H9 (cell line): ENCODE data around the gene NRDE2. TPM values are rescaled to one million over a fixed set of nuclear protein-coding genes. Genes with fewer than 3 reads are reported as not detected.
A peak's percentile ranks its signal among the peaks of the same experiment; 100 is the strongest.

Experiments used
- DNase-seq: peaks from one replicate; pipeline ENCODE4 v3.0.0-alpha.2; 2017
- H2AFZ ChIP-seq: one replicate; pipeline ENCODE4 v1.6.1; 2013; ENCODE audit warnings: mild to moderate bottlenecking, low read length, control low read depth, moderate library complexity
- H2AK5ac ChIP-seq: 2 replicates; pipeline ENCODE4 v1.6.1; 2013; ENCODE audit warnings: low read length, control low read depth, mixed read lengths; ENCODE audit not compliant: insufficient read length
- H2BK120ac ChIP-seq: one replicate; pipeline ENCODE4 v1.6.1; 2013; ENCODE audit warnings: low read depth, mild to moderate bottlenecking, low read length, control low read depth, inconsistent platforms; ENCODE audit not compliant: poor library complexity, severe bottlenecking
- H2BK12ac ChIP-seq: 2 replicates; pipeline ENCODE4 v1.6.1; 2013; ENCODE audit warnings: low read length, control low read depth, mixed read lengths, low read depth; ENCODE audit not compliant: insufficient read length
- H2BK15ac ChIP-seq: 2 replicates; pipeline ENCODE4 v1.6.1; 2013; ENCODE audit warnings: low read depth, low read length, control low read depth
- H2BK20ac ChIP-seq: one replicate; pipeline ENCODE4 v1.6.1; 2013; ENCODE audit warnings: low read depth, mild to moderate bottlenecking, low read length, control low read depth, inconsistent platforms; ENCODE audit not compliant: poor library complexity, severe bottlenecking
- H2BK5ac ChIP-seq: 2 replicates; pipeline ENCODE4 v1.6.1; 2013; ENCODE audit warnings: low read length, control low read depth, mixed read lengths; ENCODE audit not compliant: insufficient read length
- H3K14ac ChIP-seq: 2 replicates; pipeline ENCODE4 v1.6.1; 2013; ENCODE audit warnings: low read length, control low read depth; ENCODE audit not compliant: insufficient read depth
- H3K18ac ChIP-seq: 2 replicates; pipeline ENCODE4 v1.6.1; 2013; ENCODE audit warnings: low read depth, mild to moderate bottlenecking, mixed read lengths, low read length, control low read depth; ENCODE audit not compliant: insufficient read length
- H3K23ac ChIP-seq: 2 replicates; pipeline ENCODE4 v1.6.1; 2013; ENCODE audit warnings: low read length, control low read depth, mixed read lengths, low read depth; ENCODE audit not compliant: insufficient read length
- H3K23me2 ChIP-seq: 2 replicates; pipeline ENCODE4 v1.6.1; 2013; ENCODE audit warnings: low read depth, mild to moderate bottlenecking, mixed read lengths, low read length, control low read depth; ENCODE audit not compliant: insufficient read length, poor library complexity, severe bottlenecking
- H3K27ac ChIP-seq: 2 replicates; pipeline ENCODE4 v1.5.1; 2013; ENCODE audit warnings: low read length, control low read depth, mixed read lengths, low read depth; ENCODE audit not compliant: insufficient read length
- H3K27me3 ChIP-seq: 2 replicates; pipeline ENCODE4 v1.6.1; 2013; ENCODE audit warnings: low read length, control low read depth, inconsistent platforms; ENCODE audit not compliant: insufficient read depth
- H3K4ac ChIP-seq: 2 replicates; pipeline ENCODE4 v1.6.1; 2013; ENCODE audit warnings: low read depth, mild to moderate bottlenecking, control low read depth, inconsistent platforms, low read length, moderate library complexity
- H3K4me1 ChIP-seq: 2 replicates; pipeline ENCODE4 v1.6.1; 2013; ENCODE audit warnings: low read length, control low read depth, inconsistent platforms; ENCODE audit not compliant: insufficient read depth
- H3K4me2 ChIP-seq: 2 replicates; pipeline ENCODE4 v1.6.1; 2013; ENCODE audit warnings: low read length, control low read depth, mixed read lengths; ENCODE audit not compliant: insufficient read length, insufficient read depth
- H3K56ac ChIP-seq: 2 replicates; pipeline ENCODE4 v1.6.1; 2013; ENCODE audit warnings: low read depth, mild to moderate bottlenecking, mixed read lengths, low read length, control low read depth; ENCODE audit not compliant: insufficient read length
- H3K79me1 ChIP-seq: 2 replicates; pipeline ENCODE4 v1.6.1; 2013; ENCODE audit warnings: low read depth, mild to moderate bottlenecking, moderate library complexity, low read length, control low read depth, inconsistent platforms; ENCODE audit not compliant: insufficient read depth, poor library complexity, severe bottlenecking
- H3K79me2 ChIP-seq: 2 replicates; pipeline ENCODE4 v1.6.1; 2013; ENCODE audit warnings: low read length, control low read depth, inconsistent platforms; ENCODE audit not compliant: insufficient read depth
- H3K9ac ChIP-seq: 2 replicates; pipeline ENCODE4 v1.6.1; 2013; ENCODE audit warnings: low read length, control low read depth, mixed read lengths; ENCODE audit not compliant: insufficient read length; ENCODE audit errors: extremely low read depth
- H3K9me3 ChIP-seq: one replicate; pipeline ENCODE4 v1.6.1; 2013; ENCODE audit warnings: low read depth, low read length, inconsistent platforms; ENCODE audit not compliant: control insufficient read depth
- H3T11ph ChIP-seq: one replicate; pipeline ENCODE4 v1.6.1; 2013; ENCODE audit warnings: mild to moderate bottlenecking, low read length, control low read depth, inconsistent platforms
- H4K20me1 ChIP-seq: one replicate; pipeline ENCODE4 v1.6.1; 2013; ENCODE audit not compliant: control insufficient read depth, insufficient read length, insufficient read depth
- H4K5ac ChIP-seq: 2 replicates; pipeline ENCODE4 v1.6.1; 2013; ENCODE audit warnings: low read depth, mild to moderate bottlenecking, mixed read lengths, low read length, control low read depth; ENCODE audit not compliant: insufficient read length
- H4K8ac ChIP-seq: replicated peaks from 2 replicates; pipeline ENCODE4 v1.6.1; 2013; ENCODE audit warnings: low read length, control low read depth, mixed read lengths, low read depth; ENCODE audit not compliant: insufficient read length
- H4K91ac ChIP-seq: 2 replicates; pipeline ENCODE4 v1.6.1; 2013; ENCODE audit warnings: low read depth, mild to moderate bottlenecking, moderate library complexity, mixed read lengths, low read length, control low read depth; ENCODE audit not compliant: insufficient read length
- H3K27ac Mint-ChIP-seq, 3 experiments: 2 replicates in 2 of 3; 3 replicates in 1 of 3; pipeline ENCODE4 v1.8.0; 2020 to 2021; ENCODE audit warnings: mixed read lengths in 3 of 3, mild to moderate bottlenecking in 1 of 3, moderate library complexity in 1 of 3
- H3K27me3 Mint-ChIP-seq: 2 replicates; pipeline ENCODE4 v1.8.0; 2021; ENCODE audit warnings: low read depth, mild to moderate bottlenecking, moderate library complexity, mixed read lengths
- H3K36me3 Mint-ChIP-seq, 3 experiments: 2 replicates in 2 of 3; 3 replicates in 1 of 3; pipeline ENCODE4 v1.8.0; 2020 to 2021; ENCODE audit warnings: low read depth in 3 of 3, mixed read lengths in 3 of 3; ENCODE audit not compliant: insufficient read depth in 1 of 3
- H3K4me1 Mint-ChIP-seq, 2 experiments: 2 replicates each; pipeline ENCODE4 v1.8.0; 2020; ENCODE audit warnings: mixed read lengths in 2 of 2
- H3K4me3 Mint-ChIP-seq, 2 experiments: 2 replicates in 1 of 2; 3 replicates in 1 of 2; pipeline ENCODE4 v1.8.0; 2020 to 2021; ENCODE audit warnings: mild to moderate bottlenecking in 2 of 2, mixed read lengths in 2 of 2, moderate library complexity in 1 of 2
- H3K9me3 Mint-ChIP-seq, 2 experiments: 2 replicates in 1 of 2; 3 replicates in 1 of 2; pipeline ENCODE4 v1.8.0; 2020; ENCODE audit warnings: mild to moderate bottlenecking in 2 of 2, mixed read lengths in 2 of 2, moderate library complexity in 1 of 2
- CTCF ChIP-seq: fragments of 200-600 bp; sonication (generic); conservative IDR thresholded peaks from 3 replicates; pipeline ENCODE4 v1.8.0; 2021; ENCODE audit warnings: antibody characterized with exemption, mild to moderate bottlenecking
- WGBS: extraction: QIAGEN DNeasy Blood & Tissue Kit; methylation state at CpG from one replicate; pipeline ENCODE4 v1.1.7; 2013; ENCODE audit warnings: missing lambda C conversion rate, low lambda C conversion rate, mixed read lengths; ENCODE audit not compliant: insufficient read length; ENCODE audit errors: extremely low coverage; 5-methylcytosine and 5-hydroxymethylcytosine counted together
- total RNA-seq: library from RNA; stranded (reverse); gene quantifications from 2 replicates; pipeline ENCODE4 v1.2.1, GENCODE V29; 2021

Gene NRDE2
- total RNA-seq, 1 experiment from 2014 or later = 21.2 TPM

- no peak overlapping the region for H4K8ac ChIP-seq
- H3K4me1 ChIP-seq = no peaks in the 10 kb centered on the region
- H2AK5ac ChIP-seq = no peak overlapping the region
- no peak overlapping the region for H3K9ac ChIP-seq
- H3K27ac Mint-ChIP-seq = 0 out of 7 replicates have a peak overlapping the region, but pooled peaks of 1 of the 3 experiments have one; percentile 17
- no peaks in the 10 kb centered on the region for H3K9me3 ChIP-seq
- DNase-seq = no peak
- H3K4me3 Mint-ChIP-seq = no peak overlapping the region
- H3K14ac ChIP-seq = no peak overlapping the region
- H3K4me1 Mint-ChIP-seq = peaks cover 2 to 3% of the 10 kb centered on the region in 2 experiments; a peak in 1 of 4 replicates
- no peak overlapping the region for H3K18ac ChIP-seq
- no peak overlapping the region for H2AFZ ChIP-seq
- WGBS = no CpG with 5 or more reads among the region's 2 CpGs
- H2BK20ac ChIP-seq = no peak overlapping the region
- H3K4ac ChIP-seq = no peak overlapping the region
- peaks cover 2% of the 10 kb centered on the region for H3K79me1 ChIP-seq
- H2BK12ac ChIP-seq = no peak overlapping the region
- H2BK5ac ChIP-seq = no peak overlapping the region
- H3K36me3 Mint-ChIP-seq = peaks cover 10 to 41% (median 28%) of the 10 kb centered on the region in 3 experiments; a peak in 6 of 7 replicates
- no peak overlapping the region for H4K91ac ChIP-seq
- no peaks in the 10 kb centered on the region for H3K27me3 ChIP-seq
- H2BK15ac ChIP-seq = no peak overlapping the region
- H3K4me2 ChIP-seq = no peak overlapping the region
- H3K23me2 ChIP-seq = no peaks in the 10 kb centered on the region
- H3K9me3 Mint-ChIP-seq = no peaks in the 10 kb centered on the region
- H3K79me2 ChIP-seq = no peaks in the 10 kb centered on the region
- H3T11ph ChIP-seq = no peak overlapping the region
- H4K20me1 ChIP-seq = no peaks in the 10 kb centered on the region
- no peak overlapping the region for H3K23ac ChIP-seq
- H3K56ac ChIP-seq = no peak overlapping the region
- H4K5ac ChIP-seq = no peak overlapping the region
- no peak overlapping the region for H3K27ac ChIP-seq
- no peaks in the 10 kb centered on the region for H3K27me3 Mint-ChIP-seq
- H2BK120ac ChIP-seq = no peak overlapping the region
- no peak for TF ChIP-seq CTCF
These were observed 14.5 kb downstream of the NRDE2 start for GRCh38 chr14:90317286-90317685.
